Esophagus muscularis mucosa (tissue), 4 donors: Measurements from ENCODE around the gene UBL3. TPM values are rescaled to one million over a fixed set of nuclear protein-coding genes. Genes with fewer than 3 reads are reported as not detected.

ENCODE experiments used
- DNase-seq: peaks from one replicate; pipeline ENCODE4 v3.0.0-alpha.2; 2017; ENCODE audit errors: extremely low spot score
- H3K27ac ChIP-seq, 4 donors: fragments of 200-600 bp; sonication (generic); replicated peaks in 1 of 4; 1 replicate in 3 of 4; 2 replicates in 1 of 4; pipeline ENCODE4 v1.5.1; 2016 to 2019; ENCODE audit warnings: mild to moderate bottlenecking in 1 of 4
- H3K27me3 ChIP-seq, 4 donors: fragments of 200-600 bp; sonication (generic); one replicate each; pipeline versions ENCODE4 v1.5.1 to v1.6.0; 2016 to 2019
- H3K36me3 ChIP-seq, 4 donors: fragments of 200-600 bp; sonication (generic); one replicate each; pipeline ENCODE4 v1.5.1; 2016 to 2019
- H3K4me1 ChIP-seq, 4 donors: fragments of 200-600 bp; sonication (generic); one replicate each; pipeline ENCODE4 v1.5.1; 2016 to 2019
- H3K4me3 ChIP-seq, 4 donors: fragments of 200-600 bp; sonication (generic); 1 replicate in 2 of 4; 2 replicates in 2 of 4; pipeline ENCODE4 v1.5.1; 2016 to 2019; ENCODE audit warnings: mild to moderate bottlenecking in 4 of 4, moderate library complexity in 1 of 4
- H3K9me3 ChIP-seq, 4 donors: fragments of 200-600 bp; sonication (generic); 1 replicate in 3 of 4; 2 replicates in 1 of 4; pipeline ENCODE4 v1.5.1; 2016 to 2019
- CTCF ChIP-seq, 3 experiments: fragments of 200-600 bp in 2 of 3; fragments of 450-650 bp in 1 of 3; sonication (generic) in 2 of 3; IDR thresholded peaks; one replicate each; pipeline ENCODE4 v1.5.1; 2017 to 2019; ENCODE audit warnings: antibody characterized with exemption in 3 of 3, mild to moderate bottlenecking in 2 of 3, moderate library complexity in 1 of 3
- EP300 ChIP-seq: sonication (generic); formaldehyde crosslinking; IDR thresholded peaks from one replicate; pipeline ENCODE4 v1.6.1; 2017; ENCODE audit warnings: antibody characterized with exemption
- POLR2A ChIP-seq: fragments of 450-650 bp; IDR thresholded peaks from one replicate; pipeline ENCODE4 v1.6.1; 2017; ENCODE audit warnings: antibody characterized with exemption, moderate library complexity, mild to moderate bottlenecking, low read depth
- POLR2AphosphoS5 ChIP-seq, 2 donors: sonication (generic); formaldehyde crosslinking; IDR thresholded peaks; one replicate each; pipeline ENCODE4 v1.6.1; 2017; ENCODE audit warnings: antibody characterized with exemption in 2 of 2
- WGBS: methylation state at CpG from one replicate; pipeline ENCODE4 v1.1.5; 2018; 5-methylcytosine and 5-hydroxymethylcytosine counted together
- intact Hi-C: fragments of 100-400 bp; cut with DNase I; formaldehyde crosslinking; loops from one replicate; pipeline ENCODE4 v1.15.1; 2023
- total RNA-seq, 4 donors: library from RNA; depleted of rRNA; stranded (reverse); fragments of >200 nt; gene quantifications; one replicate each; pipeline versions ENCODE4 v1.1.0 to v1.2.1, GENCODE V29; 2016

UBL3 gene
- total RNA-seq, 4 donors from 2014 or later = 30.2 to 44.5 (median 32.6) TPM

GRCh38 chr13:29750183-29750530 lies 100.3 kb downstream of the UBL3 start:
- intact Hi-C loops = no loop called here
- Histone ChIP-seq H3K4me3 (no peak overlapping the region), H3K9me3 (no peaks in the 10 kb centered on the region), H3K27me3 (no peaks in the 10 kb centered on the region), H3K27ac (no peak overlapping the region), H3K4me1 (peaks cover 0 to 16% (median 6%) of the 10 kb centered on the region in 4 donors), H3K36me3 (no peaks in the 10 kb centered on the region)
- TF ChIP-seq EP300 (no peak), POLR2AphosphoS5 (IDR thresholded peaks at IDR 0.05) (no peak), POLR2A (no peak), CTCF (IDR thresholded peaks at IDR 0.05) (no peak)
- WGBS = 78% methylated on average over 5 of the region's 5 CpGs
- DNase-seq = no peak

- H3K4me3 ChIP-seq = no peak overlapping the region
- no peaks in the 10 kb centered on the region for H3K36me3 ChIP-seq
- DNase-seq = no peak
- no peaks in the 10 kb centered on the region for H3K9me3 ChIP-seq
- no peaks in the 10 kb centered on the region for H3K27me3 ChIP-seq
- intact Hi-C loops = no loop called here
- peaks cover 0 to 16% (median 6%) of the 10 kb centered on the region in 4 donors for H3K4me1 ChIP-seq
- TF ChIP-seq EP300 (no peak), CTCF (IDR thresholded peaks at IDR 0.05) (no peak), POLR2AphosphoS5 (IDR thresholded peaks at IDR 0.05) (no peak), POLR2A (no peak)
- no peak overlapping the region for H3K27ac ChIP-seq
- whole genome bisulfite sequencing = 69% methylated on average over 6 of the region's 6 CpGs
These were observed 100.8 kb downstream of the UBL3 start for GRCh38 chr13:29749401-29750182.

- peaks cover 0 to 27% (median 18%) of the 10 kb centered on the region in 4 donors for H3K4me1 ChIP-seq
- 86% methylated on average over 3 of the region's 3 CpGs for WGBS
- no peaks in the 10 kb centered on the region for H3K36me3 ChIP-seq
- H3K4me3 ChIP-seq = no peak overlapping the region
- intact Hi-C loops = no loop called here
- H3K27ac ChIP-seq = no peak overlapping the region
- TF ChIP-seq EP300 (no peak), CTCF (IDR thresholded peaks at IDR 0.05) (no peak), POLR2A (no peak), POLR2AphosphoS5 (IDR thresholded peaks at IDR 0.05) (no peak)
- no peak for DNase-seq
- no peaks in the 10 kb centered on the region for H3K27me3 ChIP-seq
- H3K9me3 ChIP-seq = no peaks in the 10 kb centered on the region
These were observed 102.3 kb downstream of the UBL3 start for GRCh38 chr13:29748097-29748496.

GRCh38 chr13:29746148-29746677 lies 104.2 kb downstream of the UBL3 start:
- no peaks in the 10 kb centered on the region for H3K36me3 ChIP-seq
- H3K4me1 ChIP-seq = peaks cover 0 to 31% (median 22%) of the 10 kb centered on the region in 4 donors
- no peaks in the 10 kb centered on the region for H3K27me3 ChIP-seq
- intact Hi-C loops = no loop called here
- peak; percentile 5 for DNase-seq
- H3K4me3 ChIP-seq = no peak overlapping the region
- 43% methylated on average over 6 of the region's 6 CpGs for WGBS
- no peaks in the 10 kb centered on the region for H3K9me3 ChIP-seq
- H3K27ac ChIP-seq = no peak overlapping the region
- TF ChIP-seq POLR2A (no peak), POLR2AphosphoS5 (IDR thresholded peaks at IDR 0.05) (no peak), EP300 (no peak), CTCF (IDR thresholded peaks at IDR 0.05) (no peak)
